ENCODE measurements around the gene CAST. TPM values are rescaled to one million over a fixed set of nuclear protein-coding genes. Genes with fewer than 3 reads are reported as not detected.
A peak's percentile ranks its signal among the peaks of the same experiment; 100 is the strongest.

CAST gene
- total and polyA plus RNA-seq, 8 donors: 128 to 264 (median 156) TPM

- Histone ChIP-seq H3K9me3 (no peaks in the 10 kb centered on the region), H3K4me3 (no peak overlapping the region), H3K4me1 (peaks cover 0 to 10% of the 10 kb centered on the region in 2 donors), H3K27ac (no peak overlapping the region), H3K36me3 (no peaks in the 10 kb centered on the region), H3K27me3 (no peaks in the 10 kb centered on the region)
- ATAC-seq (no peak), DNase-seq (no peak)
- intact Hi-C loops (cut with DNase I): no loop called here
- TF ChIP-seq CTCF (IDR thresholded peaks at IDR 0.05): no peak
Observed at GRCh38 chr5:96812851-96813250, 150.7 kb downstream of the CAST start.

- H3K4me3 ChIP-seq: no peak overlapping the region
- intact Hi-C loops (cut with DNase I): no loop called here
- no peaks in the 10 kb centered on the region for H3K36me3 ChIP-seq
- ATAC-seq (no peak), DNase-seq (no peak)
- no peaks in the 10 kb centered on the region for H3K27me3 ChIP-seq
- TF ChIP-seq CTCF (IDR thresholded peaks at IDR 0.05): no peak
- H3K27ac ChIP-seq: no peak overlapping the region
- no peaks in the 10 kb centered on the region for H3K9me3 ChIP-seq
- peaks cover 0 to 5% of the 10 kb centered on the region in 2 donors for H3K4me1 ChIP-seq
Observed at GRCh38 chr5:96814041-96814440, 151.9 kb downstream of the CAST start.

GRCh38 chr5:96816411-96816939 lies 154.3 kb downstream of the CAST start:
- no peak for ATAC-seq
- intact Hi-C loops (cut with DNase I): no loop called here
- Histone ChIP-seq H3K27ac (peak overlapping the region in 1 of 2 donors; percentile 57), H3K27me3 (no peaks in the 10 kb centered on the region), H3K9me3 (no peaks in the 10 kb centered on the region), H3K36me3 (no peaks in the 10 kb centered on the region), H3K4me3 (no peak overlapping the region), H3K4me1 (peaks cover 0 to 10% of the 10 kb centered on the region in 2 donors)
- TF ChIP-seq CTCF (IDR thresholded peaks at IDR 0.05): no peak
- DNase-seq: no peak

GRCh38 chr5:96816991-96817390 lies 154.8 kb downstream of the CAST start:
- no peaks in the 10 kb centered on the region for H3K9me3 ChIP-seq
- H3K4me3 ChIP-seq: no peak overlapping the region
- ATAC-seq (no peak), DNase-seq (no peak)
- no peaks in the 10 kb centered on the region for H3K36me3 ChIP-seq
- intact Hi-C loops (cut with DNase I): no loop called here
- peaks cover 0 to 15% of the 10 kb centered on the region in 2 donors for H3K4me1 ChIP-seq
- TF ChIP-seq CTCF (IDR thresholded peaks at IDR 0.05): no peak
- H3K27ac ChIP-seq: peak overlapping the region in 1 of 2 donors; percentile 57
- H3K27me3 ChIP-seq: no peaks in the 10 kb centered on the region

- Histone ChIP-seq H3K4me3 (no peak overlapping the region), H3K4me1 (peaks cover 0 to 20% of the 10 kb centered on the region in 2 donors), H3K36me3 (no peaks in the 10 kb centered on the region), H3K27ac (no peak overlapping the region), H3K9me3 (no peaks in the 10 kb centered on the region), H3K27me3 (no peaks in the 10 kb centered on the region)
- no peak for ATAC-seq
- no peak for TF ChIP-seq CTCF (IDR thresholded peaks at IDR 0.05)
- intact Hi-C loops (cut with DNase I): no loop called here
- DNase-seq: no peak
Observed at GRCh38 chr5:96817506-96817905, 155.3 kb downstream of the CAST start.
